K562 (cell line): ENCODE measurements around the gene HMOX1. TPM values are rescaled to one million over a fixed set of nuclear protein-coding genes. Genes with fewer than 3 reads are reported as not detected.

Experiments
- ATAC-seq: fragments of 200-7000 bp; cut with Tn5 transposase; 3 replicates; pipeline ENCODE4 v1.9.1; 2020; ENCODE audit warnings: moderate library complexity
- BruUV-seq: library from RNA; stranded (reverse); fragments of 400-500 nt; replicated peaks from 2 replicates; lab custom pipeline; 2021; lab: Mats Ljungman, UMichigan
- CTCF ChIA-PET: fragments of 300-600 bp; formaldehyde crosslinking; extraction: SDS; loops from one replicate; lab custom pipeline; 2021; ENCODE audit warnings: low intra/inter-chr PET ratio; lab: Yijun Ruan, JAX
- POLR2A ChIA-PET: fragments of 300-600, 350-650 bp; sonication (Branson Sonifier 250); formaldehyde crosslinking; extraction: SDS; loops from one replicate; lab custom pipeline; 2021; ENCODE audit warnings: antibody characterized with exemption, inconsistent platforms; lab: Yijun Ruan, JAX
- DNase-seq, 4 experiments: peaks; one replicate each; pipeline versions ENCODE4 v3.0.0 to v3.0.0-alpha.2; 2011 to 2018; ENCODE audit warnings: low spot score in 3 of 4, mixed read lengths in 3 of 4; ENCODE audit errors: extremely low read depth in 1 of 4
- FAIRE-seq: peaks from 2 replicates; lab custom pipeline; 2011; peaks lifted over from hg19 to GRCh38; lab: Jason Lieb, UNC
- H2AFZ ChIP-seq: 2 replicates; pipeline ENCODE4 v1.6.0; 2011; ENCODE audit warnings: low read depth, low read length, control low read depth, inconsistent platforms
- H3K27ac ChIP-seq: fragments of 200-600 bp; 3 replicates; pipeline ENCODE4 v1.8.0; 2011; ENCODE audit warnings: low read depth, mild to moderate bottlenecking, control low read depth, inconsistent platforms, low read length, moderate library complexity, mixed read lengths; ENCODE audit errors: extremely low read depth
- H3K27me3 ChIP-seq, 2 experiments: fragments of 300-600 bp in 1 of 2; 2 replicates in 1 of 2; 3 replicates in 1 of 2; pipeline versions ENCODE4 v1.6.0 to v1.8.0; 2011; ENCODE audit warnings: inconsistent platforms in 2 of 2, low read length in 2 of 2, mild to moderate bottlenecking in 1 of 2, mixed read lengths in 1 of 2, moderate library complexity in 1 of 2; ENCODE audit not compliant: control insufficient read depth in 2 of 2, insufficient read depth in 2 of 2
- H3K36me3 ChIP-seq: fragments of 300-600 bp; 3 replicates; pipeline ENCODE4 v1.8.0; 2011; ENCODE audit warnings: mild to moderate bottlenecking, low read length, inconsistent platforms; ENCODE audit not compliant: control insufficient read depth, insufficient read depth
- H3K4me1 ChIP-seq, 2 experiments: fragments of 200-600 bp in 1 of 2; replicated peaks in 1 of 2; 2 replicates in 1 of 2; 3 replicates in 1 of 2; pipeline versions ENCODE4 v1.5.1 to v1.8.0; 2011; ENCODE audit warnings: inconsistent platforms in 2 of 2, low read length in 2 of 2, mild to moderate bottlenecking in 1 of 2, mixed read lengths in 1 of 2, moderate library complexity in 1 of 2; ENCODE audit not compliant: control insufficient read depth in 2 of 2, insufficient read depth in 2 of 2
- H3K4me2 ChIP-seq: 2 replicates; pipeline ENCODE4 v1.6.1; 2011; ENCODE audit warnings: low read length, control low read depth, inconsistent platforms, mixed read lengths; ENCODE audit not compliant: insufficient read depth
- H3K4me3 ChIP-seq: fragments of 200-600 bp; sonication (generic), shearing (Covaris generic); 2 replicates; pipeline ENCODE4 v1.5.1; 2016; ENCODE audit warnings: control low read depth, inconsistent platforms
- H3K79me2 ChIP-seq: fragments of 200-600 bp; 3 replicates; pipeline ENCODE4 v1.8.0; 2011; ENCODE audit warnings: low read length, inconsistent platforms; ENCODE audit not compliant: control insufficient read depth, insufficient read depth
- H3K9ac ChIP-seq, 2 experiments: 2 replicates each; pipeline versions ENCODE4 v1.6.0 to v1.6.1; 2011; ENCODE audit warnings: low read depth in 2 of 2, low read length in 2 of 2, control low read depth in 1 of 2, inconsistent platforms in 1 of 2, mild to moderate bottlenecking in 1 of 2, mixed read lengths in 1 of 2; ENCODE audit not compliant: insufficient read depth in 1 of 2
- H3K9me1 ChIP-seq: one replicate; pipeline ENCODE4 v1.6.0; 2011; ENCODE audit warnings: inconsistent platforms, mild to moderate bottlenecking, low read length, moderate library complexity; ENCODE audit not compliant: control insufficient read depth, insufficient read depth
- H3K9me3 ChIP-seq: replicated peaks from 2 replicates; pipeline ENCODE4 v1.5.1; 2011; ENCODE audit warnings: low read depth, low read length, inconsistent platforms; ENCODE audit not compliant: control insufficient read depth, insufficient read depth
- H4K20me1 ChIP-seq: replicated peaks from 2 replicates; pipeline ENCODE4 v1.6.1; 2011; ENCODE audit warnings: low read length, inconsistent platforms, mixed read lengths; ENCODE audit not compliant: control insufficient read depth, insufficient read depth
- E4F1 ChIP-seq: fragments of 250-450 bp; sonication (Bioruptor Pico); IDR thresholded peaks from 2 replicates; pipeline ENCODE4 v1.5.0; 2021; ENCODE audit warnings: mild to moderate bottlenecking, borderline replicate concordance
- HBP1 ChIP-seq: fragments of 450-650 bp; formaldehyde crosslinking; IDR thresholded peaks from 2 replicates; pipeline ENCODE4 v1.4.0; 2022; ENCODE audit warnings: missing genetic modification characterization
- HDAC3 ChIP-seq: fragments of 450-650 bp; IDR thresholded peaks from 2 replicates; pipeline ENCODE4 v1.6.1; 2018; ENCODE audit warnings: borderline replicate concordance, mild to moderate bottlenecking, moderate library complexity; ENCODE audit not compliant: partially characterized antibody
- ZFP30 ChIP-seq: fragments of 250-450 bp; sonication (Bioruptor Pico); IDR thresholded peaks from 2 replicates; pipeline ENCODE4 v1.8.0; 2022; ENCODE audit warnings: moderate library complexity, mild to moderate bottlenecking, inconsistent platforms, borderline replicate concordance
- ZNF24 ChIP-seq: fragments of 450-650 bp; IDR thresholded peaks from 2 replicates; pipeline ENCODE4 v1.6.1; 2016
- WGBS: fragments of 100-300 bp; shearing (Covaris generic); methylation state at CpG from one replicate; pipeline ENCODE4 v1.1.6; 2016; ENCODE audit warnings: low coverage, mixed read lengths; ENCODE audit not compliant: insufficient coverage; ENCODE audit errors: missing lambda C conversion rate; 5-methylcytosine and 5-hydroxymethylcytosine counted together
- in situ Hi-C: fragments of 300-500 bp; cut with MboI; formaldehyde crosslinking; loops from 4 replicates; pipeline ENCODE4 v1.15.0; 2018; ENCODE audit warnings: inconsistent platforms, mixed read lengths
- intact Hi-C: fragments of 100-400 bp; cut with micrococcal nuclease; formaldehyde crosslinking; loops from 2 replicates; pipeline ENCODE4 v1.14.2; 2022
- polyA plus RNA-seq, 8 experiments: library from polyadenylated mRNA; depleted of rRNA in 4 of 8; stranded (reverse) in 5 of 8; unstranded in 3 of 8; fragments of >200 nt; fragmentation: Nextera tagmentation in 2 of 8; fragmentation: Illumina TruSeq in 1 of 8; extraction: Ambion mirVana in 2 of 8; extraction: Trizol in 1 of 8; gene quantifications; 2 replicates each; pipeline versions ENCODE4 v1.2.1 to v1.2.3, GENCODE V29; 2011 to 2014; ENCODE audit warnings: inconsistent platforms in 1 of 8, missing spikeins in 1 of 8
- total RNA-seq, 7 experiments: library from RNA; depleted of rRNA in 6 of 7; stranded (reverse); fragments of >200 nt in 6 of 7; fragmentation: Illumina TruSeq in 2 of 7; extraction: Trizol in 2 of 7; gene quantifications; 2 replicates each; pipeline versions ENCODE4 v1.2.1 to v1.2.3, GENCODE V29; 2011 to 2021; ENCODE audit warnings: low replicate concordance in 1 of 7

The HMOX1 gene
- total and polyA plus RNA-seq, 9 of the 15 experiments (the other 6 are each of a cell fraction or from before 2014, with no cell fraction given): not detected

- 51% methylated on average over 6 of the region's 6 CpGs for whole genome bisulfite sequencing
- no peak for FAIRE-seq
- no peaks in the 10 kb centered on the region for H3K27me3 ChIP-seq
- no peaks in the 10 kb centered on the region for H4K20me1 ChIP-seq
- no peaks in the 10 kb centered on the region for H3K9me3 ChIP-seq
- no peak overlapping the region for H3K4me2 ChIP-seq
- ATAC-seq: no peak
- no peaks in the 10 kb centered on the region for H3K9me1 ChIP-seq
- H3K4me1 ChIP-seq: peaks cover 2 to 15% of the 10 kb centered on the region in 2 experiments; a peak in 2 of 5 replicates
- H3K79me2 ChIP-seq: no peaks in the 10 kb centered on the region
- H2AFZ ChIP-seq: no peak overlapping the region
- CTCF ChIA-PET: no interaction called here
- intact Hi-C loops: no loop called here
- H3K36me3 ChIP-seq: peaks cover 48% of the 10 kb centered on the region; the same call in 2 of the 3 replicates
- H3K27ac ChIP-seq: no peak overlapping the region
- no peak overlapping the region for H3K4me3 ChIP-seq
- no TSS peak for BruUV-seq
- H3K9ac ChIP-seq: no peak overlapping the region
- POLR2A ChIA-PET: no interaction called here
- TF ChIP-seq ZNF24 (no peak), E4F1 (no peak), HDAC3 (no peak), ZFP30 (CRISPR knock-in tag) (no peak), HBP1 (no peak)
- DNase-seq: no peak
- in situ Hi-C loops: no loop called here
Observed at GRCh38 chr22:35332278-35332677, 48.6 kb upstream of the HMOX1 start.
